Measurements from ENCODE around the gene PIGC.

Gene PIGC

DNA sequence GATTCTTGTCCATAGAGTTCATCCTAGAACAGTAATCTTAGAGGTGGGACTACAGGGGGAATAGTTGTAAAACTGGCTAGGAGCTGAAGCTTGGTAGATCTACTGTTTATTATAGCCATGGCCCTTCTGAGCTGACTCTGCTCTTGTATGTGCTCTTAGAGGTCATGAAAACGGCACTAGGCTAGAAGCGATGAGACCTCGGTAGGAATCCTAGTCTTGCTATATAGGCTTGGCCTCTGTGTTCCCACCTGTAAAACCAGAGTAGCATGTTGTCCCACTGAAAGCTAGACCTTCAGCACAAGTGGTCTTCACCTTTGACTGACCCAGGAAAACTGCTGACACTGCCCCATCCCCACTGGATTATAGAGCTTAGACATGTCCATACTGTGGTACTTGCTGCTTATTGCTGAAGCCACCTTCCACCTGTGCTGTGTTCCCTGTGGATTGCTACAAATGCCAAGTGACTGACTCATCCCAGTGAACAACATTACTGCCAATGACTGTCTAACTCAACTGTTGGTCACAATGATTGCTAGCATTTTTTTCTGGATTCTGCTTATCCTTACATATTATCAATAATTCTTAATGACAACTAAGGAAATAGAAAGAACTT, 23.0 kb upstream of the PIGC start:
- H3K23ac ChIP-seq (ENCODE audit: low read length), result no peak overlapping the region
- no peak overlapping the region for H3K4me2 ChIP-seq (ENCODE audit: low read length)
- no peak overlapping the region for H2AK5ac ChIP-seq (ENCODE audit: low read length)
- H3K4me3 ChIP-seq (ENCODE audit: low read length), result no peak overlapping the region
- H3K27me3 ChIP-seq (ENCODE audit: insufficient read depth, low read length, poor library complexity), result no peaks in the 10 kb centered on the region
- no peak overlapping the region for H2BK15ac ChIP-seq (replicated peaks; ENCODE audit: low read depth)
- H3K56ac ChIP-seq (ENCODE audit: low read length), result no peak overlapping the region
- H2BK120ac ChIP-seq (ENCODE audit: low read depth, low read length), result no peak overlapping the region
- H4K8ac ChIP-seq (ENCODE audit: low read depth, low read length), result no peak overlapping the region
- no peak overlapping the region for H3K27ac ChIP-seq (ENCODE audit: low read depth, low read length)
- H3K4me1 ChIP-seq (ENCODE audit: control insufficient read depth, low read depth, low read length), result no peaks in the 10 kb centered on the region
- H3K36me3 ChIP-seq (ENCODE audit: control insufficient read depth, insufficient read depth, low read length), result no peaks in the 10 kb centered on the region
- H3K79me2 ChIP-seq (ENCODE audit: control insufficient read depth, insufficient read depth, low read length), result no peaks in the 10 kb centered on the region
- DNase-seq, result no peak
- no peak overlapping the region for H3K9ac ChIP-seq (ENCODE audit: low read length)
- no peak overlapping the region for H3K4ac ChIP-seq (ENCODE audit: low read depth, low read length)
- H3K79me1 ChIP-seq (ENCODE audit: low read length), result no peaks in the 10 kb centered on the region
- no peak overlapping the region for H3K18ac ChIP-seq (ENCODE audit: low read length)
- WGBS (ENCODE audit: extremely low coverage, insufficient coverage, low lambda C conversion rate), result no CpG with 5 or more reads among the region's 3 CpGs
- no peak overlapping the region for H4K5ac ChIP-seq (ENCODE audit: low read length)
- H2BK5ac ChIP-seq (ENCODE audit: low read length), result no peak overlapping the region

DNA sequence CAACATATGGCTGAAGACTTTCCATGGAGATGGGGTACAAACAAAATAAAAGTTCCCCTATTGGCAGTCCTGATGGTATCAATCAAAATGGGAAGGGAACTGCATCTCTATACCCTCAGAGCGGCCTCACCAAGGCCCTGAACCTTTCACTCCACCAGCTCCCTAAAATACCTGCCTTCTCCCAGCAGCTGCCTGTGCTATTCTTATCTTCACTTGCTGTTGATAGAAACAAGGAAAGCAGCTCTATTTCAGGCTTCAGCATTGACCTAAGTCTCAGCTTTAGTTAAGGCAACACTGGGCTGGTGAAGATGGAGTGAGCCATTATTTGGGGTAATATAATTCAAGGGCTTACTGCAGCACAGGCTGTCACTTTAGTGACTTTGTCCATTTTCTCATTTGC, 21.7 kb upstream of the PIGC start:
- Histone ChIP-seq H3K23ac (ENCODE audit: low read length) (no peak overlapping the region), H3K9ac (ENCODE audit: low read length) (no peak overlapping the region), H3K4ac (ENCODE audit: low read depth, low read length) (no peak overlapping the region), H4K8ac (ENCODE audit: low read depth, low read length) (no peak overlapping the region), H2AK5ac (ENCODE audit: low read length) (no peak overlapping the region), H3K4me3 (ENCODE audit: low read length) (no peak overlapping the region), H3K36me3 (ENCODE audit: control insufficient read depth, insufficient read depth, low read length) (no peaks in the 10 kb centered on the region), H4K5ac (ENCODE audit: low read length) (no peak overlapping the region), H3K27ac (ENCODE audit: low read depth, low read length) (no peak overlapping the region), H3K27me3 (ENCODE audit: insufficient read depth, low read length, poor library complexity) (no peaks in the 10 kb centered on the region), H3K18ac (ENCODE audit: low read length) (no peak overlapping the region), H3K79me2 (ENCODE audit: control insufficient read depth, insufficient read depth, low read length) (no peaks in the 10 kb centered on the region), H3K4me2 (ENCODE audit: low read length) (no peak overlapping the region), H2BK120ac (ENCODE audit: low read depth, low read length) (no peak overlapping the region), H3K4me1 (ENCODE audit: control insufficient read depth, low read depth, low read length) (no peaks in the 10 kb centered on the region), H2BK15ac (replicated peaks; ENCODE audit: low read depth) (no peak overlapping the region), H2BK5ac (ENCODE audit: low read length) (no peak overlapping the region), H3K79me1 (ENCODE audit: low read length) (no peaks in the 10 kb centered on the region), H3K56ac (ENCODE audit: low read length) (no peak overlapping the region)
- no CpG with 5 or more reads among the region's 1 CpG for WGBS (ENCODE audit: extremely low coverage, insufficient coverage, low lambda C conversion rate)
- DNase-seq, result no peak

DNA sequence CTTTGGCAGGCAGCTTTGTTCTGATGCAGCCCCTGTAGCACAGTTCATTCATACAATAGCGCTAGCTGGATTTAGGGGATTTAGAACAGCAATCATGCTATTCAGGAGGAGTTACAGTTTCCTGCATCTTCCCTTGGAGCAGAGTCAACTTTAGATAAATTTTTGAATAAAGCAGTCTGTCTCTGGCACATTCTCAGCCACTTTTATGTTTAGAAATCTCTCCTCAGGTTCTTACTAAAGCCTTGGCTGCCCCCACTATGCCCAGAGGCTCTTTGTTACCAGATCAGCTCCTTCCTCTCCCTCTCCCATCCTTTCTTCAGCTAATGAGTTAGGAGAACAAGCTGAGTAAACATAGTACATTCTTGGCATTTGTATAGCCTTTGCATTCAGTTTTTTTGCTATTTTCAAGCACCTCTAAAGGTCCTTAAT, 17.0 kb upstream of the PIGC start:
- Histone ChIP-seq H3K79me1 (ENCODE audit: low read length) (no peaks in the 10 kb centered on the region), H4K5ac (ENCODE audit: low read length) (no peak overlapping the region), H3K18ac (ENCODE audit: low read length) (no peak overlapping the region), H3K4ac (ENCODE audit: low read depth, low read length) (no peak overlapping the region), H2BK5ac (ENCODE audit: low read length) (no peak overlapping the region), H2BK15ac (replicated peaks; ENCODE audit: low read depth) (no peak overlapping the region), H3K4me1 (ENCODE audit: control insufficient read depth, low read depth, low read length) (no peaks in the 10 kb centered on the region), H3K79me2 (ENCODE audit: control insufficient read depth, insufficient read depth, low read length) (no peaks in the 10 kb centered on the region), H3K9ac (ENCODE audit: low read length) (no peak overlapping the region), H2BK120ac (ENCODE audit: low read depth, low read length) (no peak overlapping the region), H2AK5ac (ENCODE audit: low read length) (no peak overlapping the region), H3K4me2 (ENCODE audit: low read length) (no peak overlapping the region), H4K8ac (ENCODE audit: low read depth, low read length) (peak overlapping the region; percentile 39), H3K23ac (ENCODE audit: low read length) (no peak overlapping the region), H3K4me3 (ENCODE audit: low read length) (no peak overlapping the region), H3K56ac (ENCODE audit: low read length) (no peak overlapping the region), H3K27ac (ENCODE audit: low read depth, low read length) (no peak overlapping the region), H3K36me3 (ENCODE audit: control insufficient read depth, insufficient read depth, low read length) (no peaks in the 10 kb centered on the region), H3K27me3 (ENCODE audit: insufficient read depth, low read length, poor library complexity) (no peaks in the 10 kb centered on the region)
- no CpG with 5 or more reads among the region's 1 CpG for WGBS (ENCODE audit: extremely low coverage, insufficient coverage, low lambda C conversion rate)
- no peak for DNase-seq

- H3K79me2 ChIP-seq (ENCODE audit: control insufficient read depth, insufficient read depth, low read length), result no peaks in the 10 kb centered on the region
- H2AK5ac ChIP-seq (ENCODE audit: low read length), result no peak overlapping the region
- H3K18ac ChIP-seq (ENCODE audit: low read length), result no peak overlapping the region
- no peak overlapping the region for H3K9ac ChIP-seq (ENCODE audit: low read length)
- no peak overlapping the region for H3K4ac ChIP-seq (ENCODE audit: low read depth, low read length)
- no peak overlapping the region for H3K56ac ChIP-seq (ENCODE audit: low read length)
- no peak overlapping the region for H3K4me3 ChIP-seq (ENCODE audit: low read length)
- WGBS (ENCODE audit: extremely low coverage, insufficient coverage, low lambda C conversion rate), result no CpG with 5 or more reads among the region's 1 CpG
- H4K5ac ChIP-seq (ENCODE audit: low read length), result no peak overlapping the region
- H3K27me3 ChIP-seq (ENCODE audit: insufficient read depth, low read length, poor library complexity), result no peaks in the 10 kb centered on the region
- no peak overlapping the region for H3K27ac ChIP-seq (ENCODE audit: low read depth, low read length)
- no peak overlapping the region for H2BK5ac ChIP-seq (ENCODE audit: low read length)
- H3K4me2 ChIP-seq (ENCODE audit: low read length), result no peak overlapping the region
- DNase-seq, result no peak
- no peak overlapping the region for H4K8ac ChIP-seq (ENCODE audit: low read depth, low read length)
- H2BK15ac ChIP-seq (replicated peaks; ENCODE audit: low read depth), result no peak overlapping the region
- no peaks in the 10 kb centered on the region for H3K36me3 ChIP-seq (ENCODE audit: control insufficient read depth, insufficient read depth, low read length)
- H3K79me1 ChIP-seq (ENCODE audit: low read length), result no peaks in the 10 kb centered on the region
- no peaks in the 10 kb centered on the region for H3K4me1 ChIP-seq (ENCODE audit: control insufficient read depth, low read depth, low read length)
- no peak overlapping the region for H3K23ac ChIP-seq (ENCODE audit: low read length)
- H2BK120ac ChIP-seq (ENCODE audit: low read depth, low read length), result no peak overlapping the region
Measured at GRCh38 chr1:172460177-172460576, 16.3 kb upstream of the PIGC start.

DNA sequence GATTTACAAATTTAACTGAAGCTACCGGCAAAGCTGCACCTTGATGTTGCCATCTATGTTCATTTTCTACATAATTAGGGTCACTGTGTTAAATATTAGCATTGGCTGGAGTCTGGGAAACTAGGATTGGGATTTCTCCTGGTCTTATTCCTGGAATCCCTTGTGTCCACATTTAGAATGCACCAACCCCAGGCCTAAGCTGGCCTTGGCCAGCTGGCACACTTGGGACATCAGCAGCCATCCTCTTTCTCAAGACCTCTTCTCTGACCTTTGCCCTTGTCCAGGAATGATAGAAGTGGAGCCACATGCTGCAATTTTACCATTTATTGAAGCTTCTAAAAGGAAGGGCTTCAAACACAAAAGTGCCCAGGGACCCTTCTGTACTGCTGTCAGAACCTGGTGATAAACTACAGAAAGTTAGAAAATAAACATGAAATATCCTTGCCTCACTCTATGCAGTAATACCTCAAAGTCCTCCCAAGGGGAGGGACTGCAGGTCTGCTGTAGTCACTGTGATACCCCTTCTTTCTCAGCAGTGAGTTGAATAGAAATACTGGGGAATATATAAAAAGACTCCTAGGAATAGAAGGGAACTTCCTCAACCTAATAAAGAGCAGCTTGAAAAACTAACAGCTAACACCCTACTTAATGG, 13.7 kb upstream of the PIGC start:
- Histone ChIP-seq H4K8ac (ENCODE audit: low read depth, low read length) (no peak overlapping the region), H3K27me3 (ENCODE audit: insufficient read depth, low read length, poor library complexity) (no peaks in the 10 kb centered on the region), H2BK5ac (ENCODE audit: low read length) (no peak overlapping the region), H3K4me2 (ENCODE audit: low read length) (no peak overlapping the region), H3K56ac (ENCODE audit: low read length) (no peak overlapping the region), H3K79me2 (ENCODE audit: control insufficient read depth, insufficient read depth, low read length) (no peaks in the 10 kb centered on the region), H3K36me3 (ENCODE audit: control insufficient read depth, insufficient read depth, low read length) (no peaks in the 10 kb centered on the region), H3K4ac (ENCODE audit: low read depth, low read length) (no peak overlapping the region), H3K79me1 (ENCODE audit: low read length) (no peaks in the 10 kb centered on the region), H3K4me3 (ENCODE audit: low read length) (no peak overlapping the region), H2AK5ac (ENCODE audit: low read length) (no peak overlapping the region), H3K27ac (ENCODE audit: low read depth, low read length) (no peak overlapping the region), H3K9ac (ENCODE audit: low read length) (no peak overlapping the region), H3K4me1 (ENCODE audit: control insufficient read depth, low read depth, low read length) (no peaks in the 10 kb centered on the region), H4K5ac (ENCODE audit: low read length) (no peak overlapping the region), H3K18ac (ENCODE audit: low read length) (no peak overlapping the region), H2BK120ac (ENCODE audit: low read depth, low read length) (no peak overlapping the region), H3K23ac (ENCODE audit: low read length) (no peak overlapping the region), H2BK15ac (replicated peaks; ENCODE audit: low read depth) (no peak overlapping the region)
- DNase-seq, result no peak
- WGBS (ENCODE audit: extremely low coverage, insufficient coverage, low lambda C conversion rate), result no CpG with 5 or more reads among the region's 1 CpG

- no peak overlapping the region for H3K23ac ChIP-seq (ENCODE audit: low read length)
- H3K79me1 ChIP-seq (ENCODE audit: low read length), result no peaks in the 10 kb centered on the region
- H3K4me2 ChIP-seq (ENCODE audit: low read length), result no peak overlapping the region
- no peak overlapping the region for H3K27ac ChIP-seq (ENCODE audit: low read depth, low read length)
- H2BK15ac ChIP-seq (replicated peaks; ENCODE audit: low read depth), result no peak overlapping the region
- H4K5ac ChIP-seq (ENCODE audit: low read length), result no peak overlapping the region
- no peak overlapping the region for H4K8ac ChIP-seq (ENCODE audit: low read depth, low read length)
- no CpG with 5 or more reads among the region's 5 CpGs for WGBS (ENCODE audit: extremely low coverage, insufficient coverage, low lambda C conversion rate)
- no peak overlapping the region for H3K56ac ChIP-seq (ENCODE audit: low read length)
- H2BK120ac ChIP-seq (ENCODE audit: low read depth, low read length), result no peak overlapping the region
- H2AK5ac ChIP-seq (ENCODE audit: low read length), result no peak overlapping the region
- no peak overlapping the region for H2BK5ac ChIP-seq (ENCODE audit: low read length)
- DNase-seq, result no peak
- no peaks in the 10 kb centered on the region for H3K36me3 ChIP-seq (ENCODE audit: control insufficient read depth, insufficient read depth, low read length)
- no peaks in the 10 kb centered on the region for H3K79me2 ChIP-seq (ENCODE audit: control insufficient read depth, insufficient read depth, low read length)
- no peak overlapping the region for H3K18ac ChIP-seq (ENCODE audit: low read length)
- no peaks in the 10 kb centered on the region for H3K4me1 ChIP-seq (ENCODE audit: control insufficient read depth, low read depth, low read length)
- no peaks in the 10 kb centered on the region for H3K27me3 ChIP-seq (ENCODE audit: insufficient read depth, low read length, poor library complexity)
- no peak overlapping the region for H3K9ac ChIP-seq (ENCODE audit: low read length)
- no peak overlapping the region for H3K4ac ChIP-seq (ENCODE audit: low read depth, low read length)
- no peak overlapping the region for H3K4me3 ChIP-seq (ENCODE audit: low read length)
Measured at GRCh38 chr1:172456344-172456769, 12.5 kb upstream of the PIGC start.

Data from mesendoderm (in vitro differentiated cells).